Activated CD4-positive, alpha-beta T cell treated with anti-CD3 and anti-CD28 coated beads, Interleukin-2, amount 50 U/mL, for 16 hours (primary cell): ENCODE measurements around the gene SCN8A.
"Not testable (repeated sequence)": the region's sequence is repeated elsewhere in the genome, so short reads cannot be mapped to it uniquely, and the experiment has no call there.

Experiments used
- DNase-seq: peaks from one replicate; pipeline ENCODE4 v3.0.0-alpha.2; 2020

The SCN8A gene

GRCh38 chr12:51818566-51819300 is 227.7 kb downstream of the SCN8A start:
- no peak for DNase-seq

DNA sequence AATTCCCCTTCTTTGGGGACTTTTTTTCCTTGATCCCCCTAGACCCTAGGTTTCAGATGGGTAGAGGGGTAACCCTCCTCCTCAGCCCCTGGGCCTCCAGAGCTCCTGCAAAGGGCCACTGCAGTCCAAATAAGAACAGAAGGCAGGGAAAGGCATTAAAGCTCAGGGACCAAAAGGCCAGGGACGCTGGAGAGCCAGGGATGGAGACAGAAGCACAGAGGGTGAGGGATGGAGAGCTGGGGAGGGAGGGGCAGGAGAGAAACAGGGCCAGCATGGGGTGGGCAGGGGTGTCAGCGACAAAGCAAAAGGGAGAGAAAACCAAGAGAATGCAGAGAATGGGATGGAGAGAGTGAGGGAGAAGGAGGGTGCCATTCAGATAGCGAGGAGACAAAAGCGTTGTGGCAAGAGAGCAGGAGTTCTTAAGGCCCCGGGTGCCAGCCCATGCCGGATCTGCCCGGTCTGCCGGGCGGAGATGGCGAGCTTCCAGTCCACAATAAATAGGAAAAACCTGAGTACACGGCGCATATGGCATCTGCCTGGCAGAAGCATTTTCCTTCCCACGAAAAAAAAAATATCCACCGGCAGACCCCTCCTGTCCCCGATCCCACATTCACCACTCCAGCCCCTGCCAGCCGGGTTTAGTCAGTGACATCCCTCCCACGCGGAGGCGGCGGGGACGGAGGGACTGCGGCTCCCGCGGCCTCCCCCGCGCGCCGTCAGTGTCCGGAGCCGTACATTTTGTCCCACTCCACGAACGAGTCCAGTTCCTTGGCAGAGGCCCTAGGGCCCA is 228.9 kb downstream of the SCN8A start:
- no peak for DNase-seq

GRCh38 chr12:51820526-51821439 is 229.8 kb downstream of the SCN8A start:
- DNase-seq = peak; percentile 73

- no peak for DNase-seq
Observed at GRCh38 chr12:51821440-51822260, 230.6 kb downstream of the SCN8A start.

- DNase-seq = no peak
Observed at GRCh38 chr12:51822261-51822616, 231.2 kb downstream of the SCN8A start.

GRCh38 chr12:51822956-51823355 is 231.9 kb downstream of the SCN8A start:
- DNase-seq = no peak

DNA sequence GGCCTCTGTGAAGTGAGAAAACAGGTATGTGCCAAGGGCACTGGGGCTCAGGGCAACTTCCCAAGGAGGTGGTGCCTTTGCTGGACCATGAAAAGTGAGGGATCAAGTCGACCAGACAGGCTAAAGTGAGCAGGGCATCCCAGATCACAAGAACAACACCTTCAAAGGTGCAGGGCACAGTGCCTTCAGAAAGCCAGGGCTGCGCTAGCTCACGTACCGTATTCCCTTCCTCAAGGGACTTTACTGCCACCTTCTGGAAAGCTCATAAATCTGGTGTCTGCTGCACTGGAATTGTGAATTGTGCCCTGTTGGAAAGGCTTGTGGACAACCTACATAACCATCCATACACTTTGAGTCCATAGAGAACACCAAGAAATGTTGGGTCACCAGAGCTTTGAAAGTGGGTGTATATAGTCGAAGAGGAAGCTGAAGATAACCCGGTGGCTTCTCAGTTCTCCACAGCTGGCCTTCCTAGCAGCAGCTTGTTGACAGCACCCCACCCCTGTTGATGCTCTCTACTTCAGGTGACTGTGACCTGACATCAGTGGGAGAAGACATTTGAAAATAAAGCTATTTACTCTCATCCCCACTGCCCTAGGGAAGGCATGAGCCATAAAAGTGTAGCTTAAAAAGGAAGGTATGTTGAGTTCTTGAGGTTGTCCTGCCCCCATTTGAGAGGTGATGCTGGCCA is 233.0 kb downstream of the SCN8A start:
- DNase-seq = peak; percentile 42

- DNase-seq = no peak
Observed at GRCh38 chr12:51825216-51825615, 234.2 kb downstream of the SCN8A start.

DNA sequence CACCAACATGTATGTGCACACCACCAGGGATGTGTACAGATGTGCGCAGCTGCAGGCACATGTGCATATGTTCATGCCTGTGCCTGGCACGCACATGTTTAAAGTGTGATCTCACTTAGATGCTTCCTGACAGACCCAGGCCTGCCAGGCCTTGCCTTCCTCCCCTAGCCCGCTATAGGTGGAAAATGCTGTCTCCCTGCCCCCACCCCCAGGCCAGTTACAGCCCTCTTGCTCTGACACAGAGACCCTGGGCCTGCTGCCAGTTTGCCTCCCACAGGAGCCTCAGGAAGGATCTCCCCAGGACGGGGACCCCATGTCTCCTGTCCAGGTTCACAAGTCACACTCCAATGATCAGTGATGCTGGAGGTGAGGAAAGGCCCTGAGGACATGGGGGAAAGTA is 235.8 kb downstream of the SCN8A start:
- no peak for DNase-seq

DNA sequence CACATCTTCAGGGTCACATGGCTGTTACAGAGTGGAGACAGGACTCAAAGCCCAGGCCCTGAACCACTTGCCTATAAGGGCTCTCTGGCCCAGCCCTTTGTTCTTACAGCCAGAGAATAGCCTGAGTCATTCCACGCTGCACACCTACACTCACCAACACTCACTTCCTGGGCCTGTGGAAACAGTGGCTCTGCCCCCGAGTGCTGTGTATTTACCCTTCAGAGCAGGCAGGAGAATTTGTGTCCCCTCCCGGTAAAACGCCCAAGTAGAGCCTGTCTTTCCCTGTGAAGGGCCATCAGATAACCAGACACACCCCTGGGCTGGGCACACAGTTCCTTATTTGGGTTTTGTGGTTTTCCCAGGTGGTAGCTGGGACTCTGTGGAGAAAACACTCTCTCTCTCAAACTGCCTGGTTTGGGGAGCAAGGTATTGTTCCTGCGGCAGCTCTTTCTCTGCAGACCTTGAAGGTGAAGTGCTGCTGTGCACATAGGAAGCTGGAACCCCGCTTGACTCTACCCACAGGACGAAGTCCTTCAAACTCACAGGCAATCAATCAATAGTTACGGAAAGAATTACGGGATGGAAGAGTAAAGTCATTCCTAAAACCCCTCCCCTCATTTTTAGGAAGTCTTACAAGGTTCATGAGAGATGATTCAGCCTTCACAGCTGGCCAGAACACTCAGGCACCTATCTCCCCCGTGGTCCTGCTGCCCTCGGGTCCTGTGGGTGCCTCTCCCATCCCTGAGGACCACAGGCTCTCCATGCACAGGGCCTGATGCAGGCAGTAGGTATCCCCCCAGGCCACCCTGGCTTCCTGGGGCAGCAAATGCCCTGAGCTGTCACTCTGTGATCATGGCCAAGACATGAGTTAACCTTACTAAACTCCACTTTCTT is 237.1 kb downstream of the SCN8A start:
- peak; percentile 78 for DNase-seq

DNA sequence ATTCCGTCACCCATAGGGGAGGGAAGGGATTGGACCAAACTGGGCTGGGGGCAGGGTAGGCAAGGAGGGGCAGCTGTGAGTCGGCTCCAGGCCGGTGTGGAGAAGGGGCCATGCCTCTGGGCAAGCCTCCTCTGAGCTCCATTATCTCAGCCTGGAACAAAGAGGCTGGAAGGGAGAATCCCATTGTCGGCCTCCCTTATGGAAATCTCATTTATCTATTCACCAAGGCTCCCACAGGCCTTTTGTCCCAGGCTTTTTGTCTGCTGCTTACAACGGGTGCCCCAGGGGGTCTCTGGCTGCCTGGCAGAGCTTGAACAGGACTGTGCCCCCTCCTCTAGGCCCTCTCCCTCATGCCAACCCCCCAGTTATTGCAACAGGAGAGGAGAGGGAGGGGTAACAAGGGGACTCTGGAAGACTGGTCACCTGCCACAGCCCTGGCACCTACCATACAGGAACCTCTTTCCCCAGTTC is 238.0 kb downstream of the SCN8A start:
- DNase-seq = no peak

DNA sequence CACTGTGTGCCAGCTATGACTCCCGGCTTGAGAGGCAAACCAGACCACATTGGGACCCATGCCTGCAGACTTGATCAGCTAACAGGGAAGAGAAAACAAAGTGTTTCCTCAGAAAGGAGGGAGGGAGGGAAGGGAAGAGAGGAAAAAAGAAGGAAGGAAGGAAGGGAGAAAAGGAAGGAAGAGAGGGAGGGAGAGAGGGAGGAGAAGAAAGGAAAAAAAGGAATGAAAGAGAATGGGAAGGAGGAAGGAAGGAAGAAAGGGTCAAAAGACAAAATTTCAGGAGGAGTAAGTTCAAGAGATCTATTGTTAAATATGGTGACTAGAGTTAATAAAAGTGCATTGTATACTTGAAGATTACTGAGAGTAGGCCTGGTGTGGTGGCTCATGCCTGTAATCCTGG is 238.6 kb downstream of the SCN8A start:
- no peak for DNase-seq

DNA sequence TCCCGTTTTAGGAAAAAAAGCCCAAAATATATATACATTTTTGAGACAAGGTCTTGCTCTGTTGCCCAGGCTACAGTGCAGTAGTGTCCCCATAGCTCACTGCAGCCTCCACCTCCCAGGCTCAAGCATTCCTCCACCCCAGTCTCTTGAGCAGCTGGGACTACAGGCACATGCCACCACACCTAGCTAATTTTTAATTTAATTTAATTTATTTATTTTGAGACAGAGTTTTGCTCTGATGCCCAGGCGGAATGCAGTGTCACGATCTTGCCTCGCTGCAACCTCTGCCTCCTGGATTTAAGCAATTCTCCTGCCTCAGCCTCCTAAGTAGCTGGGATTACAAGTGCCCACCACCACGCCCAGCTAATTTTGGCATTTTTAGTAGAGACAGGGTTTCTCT is 240.8 kb downstream of the SCN8A start:
- not testable (repeated sequence) for DNase-seq

GRCh38 chr12:51832354-51833107 is 241.5 kb downstream of the SCN8A start:
- no peak for DNase-seq

DNA sequence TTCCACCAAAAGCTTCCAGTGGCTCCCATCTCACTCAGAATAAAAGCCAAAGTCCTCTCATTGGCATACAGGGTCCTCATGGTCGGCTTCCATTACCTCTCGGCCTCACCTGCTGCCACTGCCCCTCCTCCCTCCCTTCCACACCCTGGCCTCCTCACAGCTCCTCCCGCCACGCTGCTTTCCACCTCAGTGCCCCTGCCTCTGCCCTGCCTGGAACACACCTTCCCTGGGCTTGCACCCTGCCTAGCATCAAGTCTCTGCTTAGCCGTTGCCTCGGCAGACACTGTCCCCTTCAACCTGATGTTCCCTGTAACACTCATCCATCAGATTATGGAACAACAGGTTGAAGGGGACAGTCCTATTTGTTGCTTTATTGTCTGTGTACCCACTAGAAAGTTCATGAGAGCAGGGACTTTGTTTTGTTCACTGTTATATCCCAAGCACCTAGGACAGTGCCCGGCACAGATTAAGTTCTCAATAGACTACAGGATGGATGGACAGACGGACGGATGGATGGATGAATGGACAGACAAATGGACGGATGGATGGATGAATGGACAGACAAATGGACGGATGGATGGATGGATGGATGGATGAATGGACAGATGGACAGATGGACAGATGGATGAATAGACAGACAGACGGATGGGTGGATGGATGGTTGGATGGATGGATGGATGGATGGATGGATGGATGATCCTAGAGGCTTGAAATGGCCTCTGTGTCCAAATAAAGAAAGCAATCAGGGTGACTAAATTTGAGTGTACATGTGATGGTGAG is 242.6 kb downstream of the SCN8A start:
- no peak for DNase-seq

DNA sequence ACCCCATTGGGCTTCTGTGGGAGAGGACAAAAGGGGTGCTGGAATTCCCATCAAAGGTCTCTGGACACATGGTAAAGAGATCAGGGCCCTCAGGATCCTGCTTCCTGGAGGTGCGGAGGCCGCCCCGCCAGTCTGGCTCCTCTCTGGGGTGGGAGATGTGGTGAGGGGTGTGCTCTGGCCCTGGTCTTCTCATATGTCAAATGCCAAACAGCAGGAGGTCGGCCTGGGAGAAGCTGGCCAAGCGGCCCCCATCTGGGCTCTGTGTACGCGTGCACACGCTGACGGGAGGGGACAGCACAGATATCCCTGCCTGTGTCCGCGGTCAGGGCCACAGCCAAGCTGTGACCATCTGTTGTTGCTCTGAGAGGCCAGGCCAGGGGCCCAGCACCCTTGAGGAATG is 243.4 kb downstream of the SCN8A start:
- no peak for DNase-seq

GRCh38 chr12:51836041-51836826 is 245.2 kb downstream of the SCN8A start:
- no peak for DNase-seq

GRCh38 chr12:51836827-51837173 is 245.8 kb downstream of the SCN8A start:
- DNase-seq = no peak
